Stimulated activated CD4-positive, alpha-beta T cell treated with anti-CD3 and anti-CD28 coated beads, Interleukin-1b, Interleukin-23, amount 100 ng/mL, for 24 hours (primary cell): ENCODE results near the gene GALNT3.
A peak's percentile ranks its signal among the peaks of the same experiment; 100 is the strongest.

Source experiments
- DNase-seq, 4 experiments: peaks; one replicate each; pipeline ENCODE4 v3.0.0-alpha.2; 2020; ENCODE audit warnings: low read depth in 4 of 4, low spot score in 1 of 4

Gene GALNT3

DNA sequence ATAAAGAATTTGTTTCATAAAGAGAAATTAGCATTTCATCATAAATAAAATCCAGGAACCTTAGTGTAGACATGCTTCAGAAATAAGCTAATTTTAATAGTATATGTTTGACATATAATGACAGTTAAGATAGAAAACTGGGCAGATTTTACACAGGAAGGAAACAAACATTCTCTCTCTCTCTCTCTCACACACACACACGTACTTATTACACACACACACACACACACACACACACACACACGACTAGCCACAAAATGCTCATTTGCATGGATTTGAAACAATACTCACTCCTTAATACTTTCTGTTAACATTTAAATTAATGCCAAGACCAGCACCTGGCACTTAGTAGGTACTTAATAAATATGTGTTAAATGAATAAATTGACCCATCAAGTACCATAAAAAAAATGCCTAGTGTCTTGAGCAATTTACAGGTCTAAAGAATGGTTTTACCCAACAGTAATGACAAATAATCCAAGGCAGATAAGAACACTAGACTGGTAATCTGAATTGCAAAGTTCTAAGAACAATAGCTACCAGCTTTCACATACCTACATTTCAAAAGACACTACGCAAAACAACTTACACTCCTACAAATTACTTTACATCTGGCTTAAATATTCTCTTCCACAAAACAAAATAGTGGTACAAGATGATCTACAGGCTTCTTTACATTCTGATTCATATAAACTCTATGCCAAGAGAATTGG, 2.9 kb upstream of the GALNT3 start:
- no peak for DNase-seq

DNA sequence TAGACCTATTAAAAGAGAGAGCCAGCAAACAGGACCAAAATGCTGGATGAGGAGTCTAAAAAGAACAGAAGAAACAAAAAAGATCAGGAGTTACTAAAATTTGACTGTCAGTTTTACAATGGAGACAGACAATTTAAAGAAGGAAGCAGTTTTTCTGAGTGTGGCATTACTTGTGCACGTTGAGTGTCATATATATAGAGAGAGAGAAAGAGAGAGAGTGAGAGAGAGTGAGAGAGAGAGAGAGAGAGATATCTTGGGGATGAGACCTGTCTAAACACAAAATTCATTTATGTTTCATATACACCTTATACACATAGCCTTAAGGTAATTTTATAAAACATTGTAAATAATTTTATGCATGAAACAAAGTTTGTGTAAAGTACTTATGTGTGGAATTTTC, 2.1 kb upstream of the GALNT3 start:
- no peak for DNase-seq

DNA sequence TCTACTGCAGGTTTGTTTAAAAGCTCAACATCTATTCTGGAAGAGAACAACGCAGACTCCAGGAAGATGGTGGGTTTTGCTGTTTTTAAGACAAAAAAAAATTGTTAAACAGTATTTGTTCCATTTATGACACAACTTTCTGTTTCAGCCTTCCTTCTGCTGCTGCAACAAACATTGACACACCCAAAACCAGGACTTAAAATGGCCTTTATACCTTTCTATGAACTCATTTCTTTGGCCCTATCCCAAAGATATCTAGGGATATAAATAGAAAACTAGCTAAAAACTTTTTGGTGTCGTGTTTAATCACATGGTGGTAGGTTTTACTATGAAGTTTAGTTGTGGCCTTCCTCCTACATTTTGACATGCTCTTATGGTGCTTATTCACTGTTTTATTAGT, 964 bp upstream of the GALNT3 start:
- no peak for DNase-seq

DNA sequence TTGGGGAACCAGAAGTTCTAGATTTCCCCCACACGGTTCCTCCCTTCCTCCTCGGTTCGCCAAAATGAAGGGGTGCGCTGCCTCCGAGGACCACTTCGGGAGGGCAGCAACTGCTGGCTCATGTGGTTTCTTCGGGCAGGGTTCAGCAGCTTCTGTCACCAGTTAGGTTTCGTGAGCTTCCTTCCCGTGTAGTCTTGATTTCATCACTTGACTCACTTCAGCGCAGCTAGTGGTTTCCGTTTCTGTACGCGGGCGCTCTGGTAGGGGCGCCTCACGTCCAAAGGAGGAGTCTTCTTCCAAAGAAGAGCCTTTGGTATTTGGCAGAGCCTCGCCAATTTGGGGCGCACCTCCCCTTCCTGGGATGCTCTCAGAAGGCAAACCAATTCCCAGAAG, 485 bp upstream of the GALNT3 start:
- peak in 2 of 4 experiments; percentile 16 to 37 for DNase-seq

DNA sequence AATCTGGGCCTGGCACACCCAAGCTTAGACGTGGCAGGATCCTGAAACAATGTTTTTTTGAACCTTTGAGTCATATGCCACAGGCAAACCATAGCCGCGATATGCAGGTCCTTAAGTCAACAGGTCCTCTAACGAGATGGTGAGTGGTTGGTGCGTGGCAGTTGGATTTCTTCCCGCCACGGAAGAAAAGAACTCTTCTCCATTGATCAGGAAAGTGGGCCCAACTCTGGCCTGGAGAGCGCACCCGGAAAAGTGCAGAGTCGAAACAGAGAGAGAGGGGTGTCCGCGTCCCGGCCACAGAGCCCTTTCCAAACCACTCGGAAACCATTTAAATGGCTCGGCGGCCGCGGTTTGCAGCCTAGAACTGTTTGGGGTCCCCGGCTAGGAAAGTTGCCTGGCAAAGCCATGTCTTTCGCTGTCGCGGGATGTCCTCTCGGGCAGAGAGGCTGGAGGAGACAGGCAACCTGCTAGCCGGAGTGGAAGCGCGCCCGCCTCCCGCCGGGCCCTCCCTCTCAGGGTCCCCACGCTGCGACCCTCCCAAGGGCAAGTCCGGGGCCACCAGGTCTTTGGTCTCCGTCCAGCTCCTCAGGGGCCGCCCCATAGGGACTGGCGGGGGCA, 777 bp downstream of the GALNT3 start:
- peak in 1 of 4 experiments; percentile 0 for DNase-seq

DNA sequence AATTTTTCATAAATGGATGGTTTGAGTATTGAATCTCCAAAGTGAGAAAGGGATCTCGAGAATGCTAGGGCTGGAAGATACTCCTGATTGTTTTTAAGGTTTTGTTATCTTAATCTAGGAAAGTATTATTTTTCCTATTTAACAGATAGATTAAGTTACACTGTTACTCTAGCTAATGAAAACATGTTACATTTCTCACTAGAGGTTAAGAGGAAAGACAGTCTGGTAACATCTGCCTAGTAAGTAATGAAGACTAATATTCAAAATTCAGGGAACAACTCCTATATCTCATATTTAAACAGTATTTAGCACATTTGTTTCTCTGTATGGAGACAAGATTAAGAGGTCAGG, 2.0 kb downstream of the GALNT3 start:
- no peak for DNase-seq

DNA sequence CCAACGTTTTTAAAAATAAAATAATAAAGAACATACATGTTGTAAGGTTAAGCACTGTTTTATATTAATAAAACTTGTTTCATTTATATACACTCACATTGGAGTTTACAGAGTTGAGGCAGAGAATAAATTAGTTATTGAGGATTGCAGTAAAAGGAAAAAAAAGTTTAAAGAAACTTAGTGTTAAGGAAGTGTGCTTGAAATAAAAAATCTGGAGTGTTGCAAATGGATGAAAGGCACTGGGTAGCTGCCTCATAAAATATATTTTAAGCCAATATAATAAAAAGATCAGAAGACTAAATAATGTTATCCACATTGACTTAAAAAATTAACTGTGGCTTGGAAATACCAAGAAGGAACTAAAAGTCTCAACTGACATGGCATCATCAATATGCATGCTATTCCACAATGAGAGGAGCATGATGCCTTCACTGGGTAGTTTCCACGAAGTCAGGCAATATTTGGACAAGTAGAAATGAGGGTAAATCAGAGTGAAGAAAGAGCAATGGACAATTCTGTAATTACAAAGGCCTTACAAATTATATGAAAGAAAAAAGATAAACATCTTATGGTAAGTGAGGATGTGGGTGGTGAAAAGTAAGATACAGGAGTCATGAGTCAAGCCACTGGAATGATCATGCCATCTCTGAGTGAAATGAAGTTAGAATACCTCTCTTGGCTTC, 2.5 kb downstream of the GALNT3 start:
- DNase-seq: no peak

DNA sequence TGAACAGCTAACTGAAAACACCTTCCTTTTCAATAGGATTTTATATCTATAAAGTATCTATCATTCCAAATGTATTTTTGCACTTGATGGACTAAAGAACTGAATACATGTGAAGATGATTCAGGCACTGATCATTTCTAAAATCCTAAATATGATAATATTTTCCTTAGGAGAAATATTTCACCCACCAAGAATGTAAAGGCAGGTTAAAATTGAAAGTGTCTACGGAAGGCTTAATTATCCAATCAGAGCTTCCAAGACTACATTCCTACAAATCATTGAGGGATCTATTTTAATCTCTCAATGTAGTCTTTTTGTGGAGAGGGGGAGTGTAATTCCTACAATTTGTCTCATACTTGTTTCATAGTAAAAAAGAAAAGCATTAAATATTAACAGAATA, 3.6 kb downstream of the GALNT3 start:
- no peak for DNase-seq

DNA sequence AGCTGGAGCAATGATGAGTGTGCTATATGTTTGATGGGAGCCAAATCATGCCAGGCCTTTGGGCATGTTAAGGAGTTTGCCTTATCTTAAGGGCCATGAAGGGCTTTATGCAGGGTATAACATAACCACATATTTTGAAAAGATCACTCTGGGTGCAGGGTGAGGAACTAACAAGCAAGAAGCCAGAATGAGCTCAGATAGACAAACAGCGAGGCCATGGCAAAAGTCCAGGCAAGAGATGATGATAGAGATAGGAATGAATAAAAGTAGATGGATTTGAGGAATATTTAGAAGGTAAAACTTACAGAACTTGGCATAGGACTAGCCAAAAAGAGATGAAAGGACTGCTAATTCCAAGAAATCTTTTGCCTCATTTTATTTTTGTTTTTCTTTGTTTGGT, 6.7 kb downstream of the GALNT3 start:
- DNase-seq: no peak

DNA sequence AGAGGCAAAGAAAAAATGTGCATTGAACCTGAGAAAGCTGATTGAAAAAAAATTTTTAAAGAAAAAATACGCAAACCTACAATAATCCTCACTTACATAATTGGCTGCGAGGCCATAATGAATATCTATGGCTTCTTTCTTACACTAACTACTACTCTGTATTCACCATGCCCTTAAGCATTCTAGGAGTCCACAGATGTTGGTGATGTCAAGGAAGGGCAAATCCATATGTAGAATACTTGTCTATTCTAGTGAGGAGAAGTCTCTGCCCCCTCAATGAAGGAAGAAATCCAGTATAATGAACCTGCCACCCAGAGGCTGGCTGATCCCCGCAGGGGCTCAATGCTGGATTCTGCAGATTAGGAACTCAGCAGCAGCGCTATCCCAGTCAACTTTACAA, 14.3 kb downstream of the GALNT3 start:
- no peak for DNase-seq

DNA sequence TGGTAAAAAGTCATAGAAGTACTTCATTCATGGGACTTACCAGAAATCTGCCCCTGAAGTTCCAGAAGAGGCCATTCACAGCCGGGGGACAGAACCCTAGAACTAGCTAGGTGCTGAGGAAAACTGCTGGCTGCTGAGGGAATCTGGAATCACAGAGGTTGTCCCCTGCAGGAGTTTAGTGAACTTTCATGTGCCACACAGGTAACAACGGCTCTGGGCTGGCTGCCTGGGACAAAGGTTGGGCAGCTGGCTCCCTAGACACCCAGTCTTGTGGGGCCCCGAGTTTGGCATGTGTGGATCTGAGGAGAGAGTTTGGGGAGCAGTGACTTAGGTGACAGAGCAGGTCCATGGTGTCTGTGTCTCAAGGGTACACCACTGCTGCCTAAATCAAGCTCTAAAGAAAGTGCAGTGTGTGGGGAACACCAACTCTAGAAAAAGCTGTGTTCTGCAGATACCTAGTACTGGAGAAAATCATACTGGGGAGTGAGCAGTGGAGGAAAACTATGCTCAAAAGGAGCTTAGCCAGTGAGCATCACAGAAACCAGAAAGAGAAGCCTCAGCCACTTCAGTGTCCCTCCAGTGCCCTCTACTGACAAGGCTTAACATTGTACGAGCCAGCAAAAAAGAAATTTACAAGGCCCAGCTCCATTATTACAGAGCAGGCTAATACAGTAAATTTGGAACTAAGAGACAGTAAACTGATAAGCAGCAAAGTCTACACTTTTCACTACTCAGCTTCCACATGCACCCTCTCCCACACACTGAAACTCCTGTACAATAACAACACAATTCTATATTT, 15.2 kb downstream of the GALNT3 start:
- no peak for DNase-seq

DNA sequence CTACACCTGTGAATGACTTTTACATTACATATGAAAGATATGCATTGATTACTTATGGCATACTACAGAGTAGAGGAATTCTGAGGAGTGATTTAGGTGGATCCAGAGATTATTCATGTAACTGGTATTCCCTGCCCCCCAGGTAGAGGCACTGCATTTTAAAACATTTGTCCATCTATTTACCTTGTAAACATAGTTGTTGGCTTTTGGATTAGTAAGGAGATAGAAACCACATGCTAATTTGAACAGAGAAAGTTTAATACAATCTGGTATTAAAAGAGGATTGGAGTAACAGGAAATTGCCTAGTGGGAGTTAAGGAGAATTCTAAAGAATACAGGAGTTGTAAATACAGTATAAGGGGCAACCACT, 15.9 kb downstream of the GALNT3 start:
- no peak for DNase-seq

DNA sequence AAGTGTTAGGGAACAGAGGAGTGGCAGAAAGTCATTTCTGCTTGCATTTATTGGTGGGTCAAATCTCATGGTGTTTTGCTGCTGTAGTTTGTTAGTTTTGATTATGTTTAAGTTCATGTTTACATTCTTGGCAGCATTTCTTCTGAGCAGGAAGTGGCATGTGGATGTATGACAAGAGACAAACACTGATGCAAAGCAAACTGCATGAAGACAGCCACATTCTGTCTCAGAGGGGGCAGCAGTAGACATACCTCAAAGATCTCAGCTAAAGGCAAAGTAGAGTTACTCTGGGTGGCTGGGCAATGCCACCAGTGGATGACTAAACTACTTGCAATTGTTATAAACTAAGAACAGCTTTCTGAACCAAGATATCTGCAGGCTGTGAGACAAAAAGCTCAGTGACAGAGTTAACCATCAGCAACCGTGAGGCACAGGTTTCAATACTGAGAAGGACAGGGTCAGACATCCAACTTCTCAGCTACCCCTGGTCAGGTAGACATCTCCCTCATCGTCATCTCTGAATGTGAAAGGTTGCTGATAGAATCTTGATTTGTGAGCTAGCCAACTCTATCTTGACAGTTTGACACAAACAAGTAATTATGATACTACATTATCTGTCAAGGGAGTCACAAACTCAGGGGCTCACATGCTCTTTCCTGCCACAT, 16.4 kb downstream of the GALNT3 start:
- DNase-seq: no peak

DNA sequence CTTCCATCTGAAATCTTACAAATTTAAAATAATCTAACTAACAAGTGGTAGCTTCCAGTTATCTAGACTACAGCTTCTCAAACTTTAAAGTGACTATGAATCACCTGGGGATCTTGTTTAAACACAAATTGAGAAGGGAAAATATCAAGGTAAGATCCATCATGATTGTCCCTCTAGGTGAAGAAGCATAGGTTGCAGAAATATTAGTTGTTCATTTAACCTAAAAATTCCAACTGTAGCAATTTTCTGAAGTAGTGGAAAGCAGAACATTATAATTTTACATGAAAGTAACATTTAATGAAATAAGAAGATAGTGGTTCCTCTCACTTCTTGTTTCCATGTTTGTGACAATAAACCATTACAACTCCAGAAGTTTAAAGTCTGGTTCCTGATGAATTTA, 17.3 kb downstream of the GALNT3 start:
- no peak for DNase-seq

DNA sequence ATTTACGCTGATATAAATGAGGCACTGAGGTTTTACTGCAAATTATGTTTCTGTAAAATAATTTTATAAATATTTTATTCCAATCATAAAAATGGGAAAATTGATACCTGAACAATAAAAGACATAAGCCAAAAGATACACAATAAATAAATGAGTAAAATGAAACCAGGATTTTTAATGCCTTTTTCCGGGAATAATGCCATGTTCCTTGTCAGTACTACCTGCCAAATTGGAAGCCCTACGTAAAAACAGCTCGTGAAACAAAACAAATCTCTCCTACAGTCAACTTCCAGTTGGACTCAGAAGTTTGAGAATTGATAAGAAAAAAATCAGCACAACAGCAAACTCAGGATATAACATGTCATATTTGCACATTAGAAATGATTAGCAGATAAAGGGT, 18.0 kb downstream of the GALNT3 start:
- no peak for DNase-seq

DNA sequence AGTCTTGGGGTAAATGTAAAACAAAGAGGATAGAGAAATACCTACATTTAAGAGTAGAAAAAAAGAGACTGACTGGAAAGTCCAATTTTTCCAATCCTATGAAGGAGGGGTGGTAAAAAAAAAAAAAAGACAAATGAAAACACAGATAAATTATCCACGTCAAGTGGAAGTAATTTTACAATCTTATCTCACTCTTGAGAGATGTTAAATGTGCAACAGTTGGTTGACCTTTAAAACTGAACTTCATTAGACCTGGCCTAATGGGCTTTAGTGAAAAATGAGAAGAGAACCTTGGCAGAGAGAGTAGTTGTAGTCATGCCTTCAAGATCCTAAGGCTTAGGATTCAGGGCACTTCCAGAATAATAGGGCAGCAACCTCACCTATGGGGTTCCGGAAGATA, 20.4 kb downstream of the GALNT3 start:
- DNase-seq: no peak

DNA sequence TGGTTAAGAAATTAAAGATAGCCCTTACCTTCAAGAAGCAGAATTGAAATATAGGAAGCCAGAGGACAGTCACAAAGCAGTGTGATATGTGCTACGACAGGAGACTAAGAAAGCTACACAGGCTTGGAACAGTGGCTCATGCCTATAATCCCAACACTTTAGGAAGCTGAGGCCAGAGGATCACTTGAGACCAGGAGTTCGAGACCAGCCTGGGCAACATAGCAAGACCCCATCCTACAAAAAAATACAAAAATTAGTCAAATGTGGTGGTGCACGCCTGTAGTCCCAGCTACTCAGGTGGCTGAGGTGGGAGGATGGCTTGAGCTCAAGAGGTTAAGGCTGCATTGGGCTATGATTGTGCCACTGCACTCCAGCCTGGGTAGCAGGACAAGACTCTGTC, 21.9 kb downstream of the GALNT3 start:
- DNase-seq: no peak

DNA sequence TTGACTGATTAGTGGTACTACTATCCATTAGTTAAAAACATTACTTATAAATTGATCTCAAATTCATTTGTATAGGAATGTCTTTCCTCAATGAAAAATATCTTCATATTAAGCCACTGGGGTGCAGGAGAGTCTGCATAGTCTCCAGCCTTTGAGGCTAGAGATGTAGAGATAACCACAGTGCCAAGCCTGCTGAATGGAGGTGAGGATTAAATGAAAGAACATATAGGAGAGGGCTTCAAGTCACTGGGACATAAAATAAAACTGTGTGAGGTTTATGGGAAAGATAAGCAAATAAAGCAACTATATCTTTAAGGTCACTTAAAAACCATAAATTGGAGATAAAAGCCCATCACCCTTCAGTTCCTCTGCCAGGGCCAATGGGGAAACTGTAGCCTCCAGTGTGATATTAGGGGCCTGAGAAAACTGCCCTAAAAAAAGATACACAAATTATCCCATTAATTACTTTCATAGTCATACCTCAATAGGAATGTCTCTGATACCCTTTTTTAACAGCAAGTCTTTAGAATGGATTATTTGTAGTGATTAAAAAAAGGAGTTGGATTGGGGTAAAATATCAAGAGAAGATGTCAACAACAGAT, 27.6 kb downstream of the GALNT3 start:
- no peak for DNase-seq

DNA sequence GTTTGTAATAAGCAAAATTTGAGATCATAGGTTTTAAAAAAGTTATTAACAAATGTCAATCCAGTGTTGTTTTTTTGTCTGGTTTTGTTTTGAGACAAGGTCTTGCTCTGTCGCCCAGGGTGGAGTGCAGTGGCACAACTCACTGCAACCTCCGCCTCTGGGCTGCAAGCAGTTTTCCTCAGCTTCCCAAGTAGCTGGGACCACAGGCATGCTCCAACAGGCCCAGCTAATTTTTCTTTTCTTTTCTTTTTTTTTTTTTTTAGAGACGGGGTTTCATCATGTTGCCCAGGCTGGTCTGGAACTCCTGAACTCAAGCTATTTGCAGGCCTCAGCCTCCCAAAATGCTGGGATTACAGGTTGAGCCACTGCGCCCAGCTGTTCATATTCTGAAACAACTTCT, 31.3 kb downstream of the GALNT3 start:
- no peak for DNase-seq

DNA sequence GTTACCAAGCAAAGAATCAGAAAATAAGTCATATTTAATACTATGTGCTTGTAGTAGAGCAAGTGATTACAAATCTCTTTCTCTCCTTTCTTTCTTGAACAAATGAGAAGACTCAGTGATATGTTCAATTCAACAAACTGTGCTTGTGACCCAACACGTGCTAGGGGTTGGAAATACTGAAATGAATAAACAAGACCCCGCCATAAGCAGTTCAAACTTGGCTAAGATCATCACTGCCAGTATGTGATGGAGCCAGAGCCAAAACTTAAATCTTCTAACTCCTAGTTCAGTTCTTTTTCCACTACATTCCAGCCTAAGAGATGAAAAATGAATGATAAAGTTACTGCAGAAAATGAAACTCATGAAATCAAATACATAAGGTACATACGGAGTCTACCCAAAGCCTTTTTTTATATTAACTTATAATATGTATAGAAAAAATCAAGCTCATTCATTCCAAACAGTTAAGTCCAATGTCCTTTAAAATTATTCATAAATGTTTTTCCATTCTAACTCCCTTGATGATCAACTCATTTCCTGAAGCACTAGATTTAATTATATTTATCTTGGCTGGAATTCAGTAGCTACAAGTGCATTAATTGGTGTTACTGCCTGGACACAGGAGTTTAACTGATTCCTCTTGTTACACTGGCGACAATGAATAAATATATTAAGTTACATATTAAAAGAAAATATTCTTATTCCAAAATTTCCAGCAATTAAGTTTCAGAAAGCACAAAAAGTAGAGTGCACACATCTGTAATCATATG, 36.0 kb downstream of the GALNT3 start:
- no peak for DNase-seq
